Memory B cell (primary cell): ENCODE measurements around the gene NCOR1.

Experiments used
- ATAC-seq: fragments of 150-1000 bp; cut with Tn5 transposase; 2 replicates; pipeline ENCODE4 v1.10.0; 2021; ENCODE audit warnings: low read depth, mild to moderate bottlenecking, moderate library complexity
- DNase-seq, 2 donors: peaks; one replicate each; pipeline ENCODE4 v3.0.0; 2022; ENCODE audit warnings: low spot score in 2 of 2
- H3K27ac Mint-ChIP-seq: one replicate; pipeline ENCODE4 v1.8.0; 2022; ENCODE audit warnings: mild to moderate bottlenecking, moderate library complexity, mixed read lengths
- H3K27me3 Mint-ChIP-seq: one replicate; pipeline ENCODE4 v1.8.0; 2022; ENCODE audit warnings: mixed read lengths
- H3K36me3 Mint-ChIP-seq: one replicate; pipeline ENCODE4 v1.8.0; 2022; ENCODE audit warnings: mild to moderate bottlenecking, mixed read lengths
- H3K4me1 Mint-ChIP-seq: one replicate; pipeline ENCODE4 v1.8.0; 2022; ENCODE audit warnings: mixed read lengths
- H3K4me3 Mint-ChIP-seq: one replicate; pipeline ENCODE4 v1.8.0; 2022; ENCODE audit warnings: mild to moderate bottlenecking, moderate library complexity, mixed read lengths
- H3K9me3 Mint-ChIP-seq: one replicate; pipeline ENCODE4 v1.8.0; 2022; ENCODE audit warnings: mixed read lengths

The NCOR1 gene

GRCh38 chr17:16108871-16109270 is 106.5 kb downstream of the NCOR1 start:
- peaks cover 4% of the 10 kb centered on the region for H3K4me1 Mint-ChIP-seq

GRCh38 chr17:16108386-16108785 is 106.9 kb downstream of the NCOR1 start:
- H3K9me3 Mint-ChIP-seq = no peaks in the 10 kb centered on the region
- no peaks in the 10 kb centered on the region for H3K27me3 Mint-ChIP-seq
- no peak overlapping the region for H3K27ac Mint-ChIP-seq
- DNase-seq (no peak), ATAC-seq (no peak)
- H3K4me1 Mint-ChIP-seq = peaks cover 4% of the 10 kb centered on the region
- H3K4me3 Mint-ChIP-seq = no peak overlapping the region
- peaks cover 18% of the 10 kb centered on the region for H3K36me3 Mint-ChIP-seq

More at GRCh38 chr17:16108871-16109270, 106.5 kb downstream of the NCOR1 start:
- ATAC-seq (no peak), DNase-seq (no peak)
- Mint-ChIP-seq H3K27me3 (no peaks in the 10 kb centered on the region), H3K4me3 (no peak overlapping the region), H3K9me3 (no peaks in the 10 kb centered on the region), H3K27ac (no peak overlapping the region), H3K36me3 (peaks cover 19% of the 10 kb centered on the region)

- Mint-ChIP-seq H3K36me3 (peaks cover 20% of the 10 kb centered on the region), H3K27ac (no peak overlapping the region), H3K27me3 (no peaks in the 10 kb centered on the region), H3K4me1 (peaks cover 4% of the 10 kb centered on the region), H3K4me3 (no peak overlapping the region), H3K9me3 (no peaks in the 10 kb centered on the region)
- ATAC-seq (no peak), DNase-seq (no peak)
Measured at GRCh38 chr17:16107165-16107770, 108.1 kb downstream of the NCOR1 start.

- Mint-ChIP-seq H3K4me3 (no peak overlapping the region), H3K36me3 (peaks cover 22% of the 10 kb centered on the region), H3K4me1 (peaks cover 4% of the 10 kb centered on the region), H3K9me3 (no peaks in the 10 kb centered on the region), H3K27ac (peak overlapping the region; percentile 17), H3K27me3 (no peaks in the 10 kb centered on the region)
- DNase-seq (no peak), ATAC-seq (no peak)
Measured at GRCh38 chr17:16106161-16106891, 109.0 kb downstream of the NCOR1 start.

GRCh38 chr17:16104189-16104588 is 111.1 kb downstream of the NCOR1 start:
- no peak overlapping the region for H3K4me3 Mint-ChIP-seq
- no peaks in the 10 kb centered on the region for H3K9me3 Mint-ChIP-seq
- H3K27me3 Mint-ChIP-seq = no peaks in the 10 kb centered on the region
- H3K4me1 Mint-ChIP-seq = peaks cover 4% of the 10 kb centered on the region
- ATAC-seq (no peak), DNase-seq (no peak)
- no peak overlapping the region for H3K27ac Mint-ChIP-seq
- peaks cover 24% of the 10 kb centered on the region for H3K36me3 Mint-ChIP-seq

GRCh38 chr17:16101440-16101839 is 113.9 kb downstream of the NCOR1 start:
- H3K27me3 Mint-ChIP-seq = no peaks in the 10 kb centered on the region
- peaks cover 28% of the 10 kb centered on the region for H3K36me3 Mint-ChIP-seq
- DNase-seq (no peak), ATAC-seq (no peak)
- no peaks in the 10 kb centered on the region for H3K9me3 Mint-ChIP-seq
- peaks cover 4% of the 10 kb centered on the region for H3K4me1 Mint-ChIP-seq
- peak overlapping the region; percentile 80 for H3K27ac Mint-ChIP-seq
- H3K4me3 Mint-ChIP-seq = no peak overlapping the region

- Mint-ChIP-seq H3K36me3 (peaks cover 30% of the 10 kb centered on the region), H3K27ac (peak overlapping the region; percentile 80), H3K9me3 (no peaks in the 10 kb centered on the region), H3K4me3 (no peak overlapping the region), H3K4me1 (peaks cover 4% of the 10 kb centered on the region), H3K27me3 (no peaks in the 10 kb centered on the region)
- ATAC-seq (no peak), DNase-seq (no peak)
Measured at GRCh38 chr17:16100737-16101400, 114.5 kb downstream of the NCOR1 start.

- H3K27me3 Mint-ChIP-seq = no peaks in the 10 kb centered on the region
- no peaks in the 10 kb centered on the region for H3K4me1 Mint-ChIP-seq
- no peak overlapping the region for H3K4me3 Mint-ChIP-seq
- H3K27ac Mint-ChIP-seq = no peak overlapping the region
- no peak for DNase-seq
- peaks cover 22% of the 10 kb centered on the region for H3K36me3 Mint-ChIP-seq
- no peaks in the 10 kb centered on the region for H3K9me3 Mint-ChIP-seq
- no peak for ATAC-seq
Measured at GRCh38 chr17:16091773-16092172, 123.6 kb downstream of the NCOR1 start.

GRCh38 chr17:16086957-16087356 is 128.4 kb downstream of the NCOR1 start:
- H3K4me1 Mint-ChIP-seq = peaks cover 3% of the 10 kb centered on the region
- DNase-seq = no peak
- ATAC-seq = no peak
- peak overlapping the region; percentile 35 for H3K27ac Mint-ChIP-seq
- no peak overlapping the region for H3K4me3 Mint-ChIP-seq
- H3K27me3 Mint-ChIP-seq = no peaks in the 10 kb centered on the region
- no peaks in the 10 kb centered on the region for H3K9me3 Mint-ChIP-seq
- H3K36me3 Mint-ChIP-seq = peaks cover 33% of the 10 kb centered on the region

- Mint-ChIP-seq H3K27ac (peak overlapping the region; percentile 79), H3K4me1 (peaks cover 3% of the 10 kb centered on the region), H3K27me3 (no peaks in the 10 kb centered on the region), H3K9me3 (no peaks in the 10 kb centered on the region), H3K4me3 (no peak overlapping the region), H3K36me3 (peaks cover 33% of the 10 kb centered on the region)
- DNase-seq = no peak
- ATAC-seq = no peak
Measured at GRCh38 chr17:16085066-16085699, 130.2 kb downstream of the NCOR1 start.

GRCh38 chr17:16083223-16083622 is 132.1 kb downstream of the NCOR1 start:
- DNase-seq = no peak
- H3K27me3 Mint-ChIP-seq = no peaks in the 10 kb centered on the region
- no peak overlapping the region for H3K4me3 Mint-ChIP-seq
- no peak for ATAC-seq
- H3K36me3 Mint-ChIP-seq = peaks cover 37% of the 10 kb centered on the region
- no peaks in the 10 kb centered on the region for H3K9me3 Mint-ChIP-seq
- H3K27ac Mint-ChIP-seq = no peak overlapping the region
- H3K4me1 Mint-ChIP-seq = peaks cover 3% of the 10 kb centered on the region

GRCh38 chr17:16081507-16082087 is 133.7 kb downstream of the NCOR1 start:
- H3K36me3 Mint-ChIP-seq = peaks cover 38% of the 10 kb centered on the region
- ATAC-seq = no peak

GRCh38 chr17:16080366-16080765 is 135.0 kb downstream of the NCOR1 start:
- H3K36me3 Mint-ChIP-seq = peaks cover 34% of the 10 kb centered on the region

More at GRCh38 chr17:16081507-16082087, 133.7 kb downstream of the NCOR1 start:
- Mint-ChIP-seq H3K9me3 (no peaks in the 10 kb centered on the region), H3K4me1 (peaks cover 3% of the 10 kb centered on the region), H3K4me3 (no peak overlapping the region), H3K27ac (no peak overlapping the region), H3K27me3 (no peaks in the 10 kb centered on the region)
- DNase-seq = no peak

GRCh38 chr17:16075949-16076348 is 139.4 kb downstream of the NCOR1 start:
- Mint-ChIP-seq H3K27me3 (no peaks in the 10 kb centered on the region), H3K4me1 (no peaks in the 10 kb centered on the region), H3K4me3 (no peak overlapping the region), H3K27ac (no peak overlapping the region), H3K9me3 (no peaks in the 10 kb centered on the region), H3K36me3 (peaks cover 25% of the 10 kb centered on the region)
- ATAC-seq = no peak
- no peak for DNase-seq

More at GRCh38 chr17:16080366-16080765, 135.0 kb downstream of the NCOR1 start:
- Mint-ChIP-seq H3K9me3 (no peaks in the 10 kb centered on the region), H3K27me3 (no peaks in the 10 kb centered on the region), H3K4me1 (peaks cover 1% of the 10 kb centered on the region), H3K27ac (no peak overlapping the region), H3K4me3 (no peak overlapping the region)
- ATAC-seq = no peak
- no peak for DNase-seq
